H1 (cell line): ENCODE data around the gene GPX4. TPM values are rescaled to one million over a fixed set of nuclear protein-coding genes. Genes with fewer than 3 reads are reported as not detected.

ENCODE experiments used
- ATF2 ChIP-seq: IDR thresholded peaks from 2 replicates; pipeline ENCODE4 v1.6.1; 2012; ENCODE audit warnings: low read length, inconsistent platforms
- CHD7 ChIP-seq: fragments of 300-600 bp; sonication (generic); IDR thresholded peaks from 2 replicates; pipeline ENCODE4 v1.7.1; 2012; ENCODE audit warnings: low read length, moderate library complexity, mild to moderate bottlenecking, inconsistent platforms; ENCODE audit not compliant: insufficient replicate concordance
- GABPA ChIP-seq: IDR thresholded peaks from 2 replicates; pipeline ENCODE4 v1.6.1; 2011; ENCODE audit warnings: mild to moderate bottlenecking, low read length, moderate library complexity, borderline replicate concordance; ENCODE audit not compliant: insufficient read depth
- JUND ChIP-seq: IDR thresholded peaks from 2 replicates; pipeline ENCODE4 v1.6.1; 2011; ENCODE audit warnings: mild to moderate bottlenecking, improper control_type of control experiment, low read length
- NRF1 ChIP-seq: IDR thresholded peaks from 2 replicates; pipeline ENCODE4 v1.6.1; 2011; ENCODE audit warnings: mild to moderate bottlenecking, low read depth, low read length, improper control_type of control experiment
- POU5F1 ChIP-seq: IDR thresholded peaks from 2 replicates; pipeline ENCODE4 v1.6.1; 2011; ENCODE audit warnings: low read depth, mild to moderate bottlenecking, low read length, moderate library complexity
- RFX5 ChIP-seq: IDR thresholded peaks from 2 replicates; pipeline ENCODE4 v1.6.1; 2011; ENCODE audit warnings: low read depth, low read length, improper control_type of control experiment, borderline replicate concordance
- SIRT6 ChIP-seq: IDR thresholded peaks from one replicate; pipeline ENCODE4 v1.7.1; 2012; ENCODE audit warnings: low read length, inconsistent platforms
- SP1 ChIP-seq: IDR thresholded peaks from 2 replicates; pipeline ENCODE4 v1.6.1; 2011; ENCODE audit warnings: low read depth, low read length
- polyA plus RNA-seq, 7 experiments: library from polyadenylated mRNA; depleted of rRNA in 3 of 7; stranded (reverse) in 5 of 7; unstranded in 2 of 7; fragments of >200 nt in 5 of 7; fragments of 200-250 nt in 2 of 7; gene quantifications; 1 replicate in 5 of 7; 2 replicates in 1 of 7; 4 replicates in 1 of 7; pipeline versions ENCODE4 v1.2.1 to v1.2.3, GENCODE V29; 2011 to 2013; ENCODE audit warnings: missing spikeins in 2 of 7, mixed read lengths in 2 of 7
- total RNA-seq: library from RNA; stranded (reverse); fragmentation: NEBNext Ultra II Directional; extraction: Animal tissue kit (Norgen Biotek cat#: 25700); gene quantifications from 2 replicates; pipeline ENCODE4 v1.2.1, GENCODE V29; 2021

GPX4 gene
- total and polyA plus RNA-seq, 2 of the 8 experiments (the other 6 are each of a cell fraction or from before 2014, with no cell fraction given), result 342 to 693 TPM

- TF ChIP-seq CHD7 (no peak), ATF2 (no peak), SIRT6 (no peak), RFX5 (no peak), SP1 (no peak), GABPA (no peak), NRF1 (no peak), JUND (no peak), POU5F1 (no peak)
Measured at GRCh38 chr19:1074544-1075283, 29.1 kb upstream of the GPX4 start (continued).
